Stimulated activated CD8-positive, alpha-beta memory T cell treated with anti-CD3 and anti-CD28 coated beads, Interleukin-15, amount 100 ng/mL, for 24 hours (primary cell): ENCODE data around the gene AHNAK.
"Not testable (repeated sequence)": the region's sequence is repeated elsewhere in the genome, so short reads cannot be mapped to it uniquely, and the experiment has no call there.

Experiments
- DNase-seq: peaks from one replicate; pipeline ENCODE4 v3.0.0-alpha.2; 2020; ENCODE audit warnings: low read depth

AHNAK gene

GRCh38 chr11:62571493-62571892 is 24.9 kb upstream of the AHNAK start:
- DNase-seq: not testable (repeated sequence)

GRCh38 chr11:62570903-62571302 is 24.3 kb upstream of the AHNAK start:
- not testable (repeated sequence) for DNase-seq

- no peak for DNase-seq
Observed at GRCh38 chr11:62569611-62570010, 23.0 kb upstream of the AHNAK start.

- DNase-seq: no peak
Observed at GRCh38 chr11:62567018-62567633, 20.5 kb upstream of the AHNAK start.

GRCh38 chr11:62566247-62566646 is 19.6 kb upstream of the AHNAK start:
- no peak for DNase-seq

- no peak for DNase-seq
Observed at GRCh38 chr11:62565100-62565802, 18.6 kb upstream of the AHNAK start.

GRCh38 chr11:62561677-62562230 is 15.1 kb upstream of the AHNAK start:
- DNase-seq: not testable (repeated sequence)

GRCh38 chr11:62560566-62561103 is 14.0 kb upstream of the AHNAK start:
- no peak for DNase-seq

- DNase-seq: not testable (repeated sequence)
Observed at GRCh38 chr11:62559626-62560025, 13.0 kb upstream of the AHNAK start.

- DNase-seq: no peak
Observed at GRCh38 chr11:62559204-62559603, 12.6 kb upstream of the AHNAK start.

GRCh38 chr11:62558669-62559068 is 12.1 kb upstream of the AHNAK start:
- no peak for DNase-seq

- DNase-seq: no peak
Observed at GRCh38 chr11:62556875-62557631, 10.4 kb upstream of the AHNAK start.

- no peak for DNase-seq
Observed at GRCh38 chr11:62556108-62556874, 9.7 kb upstream of the AHNAK start.

- no peak for DNase-seq
Observed at GRCh38 chr11:62555464-62556107, 9.0 kb upstream of the AHNAK start.

GRCh38 chr11:62554387-62555167 is 8.0 kb upstream of the AHNAK start:
- no peak for DNase-seq

GRCh38 chr11:62553839-62554361 is 7.3 kb upstream of the AHNAK start:
- DNase-seq: no peak

- DNase-seq: no peak
Observed at GRCh38 chr11:62553080-62553838, 6.7 kb upstream of the AHNAK start.

- DNase-seq: no peak
Observed at GRCh38 chr11:62552485-62553079, 6.0 kb upstream of the AHNAK start.

- not testable (repeated sequence) for DNase-seq
Observed at GRCh38 chr11:62550478-62550877, 3.9 kb upstream of the AHNAK start.
